Measurements from ENCODE around the gene HSF4. TPM values are rescaled to one million over a fixed set of nuclear protein-coding genes. Genes with fewer than 3 reads are reported as not detected.

HSF4 gene
- total and polyA plus RNA-seq, 3 experiments from 2014 or later: 11.6 to 13.3 TPM; not detected in 1

DNA sequence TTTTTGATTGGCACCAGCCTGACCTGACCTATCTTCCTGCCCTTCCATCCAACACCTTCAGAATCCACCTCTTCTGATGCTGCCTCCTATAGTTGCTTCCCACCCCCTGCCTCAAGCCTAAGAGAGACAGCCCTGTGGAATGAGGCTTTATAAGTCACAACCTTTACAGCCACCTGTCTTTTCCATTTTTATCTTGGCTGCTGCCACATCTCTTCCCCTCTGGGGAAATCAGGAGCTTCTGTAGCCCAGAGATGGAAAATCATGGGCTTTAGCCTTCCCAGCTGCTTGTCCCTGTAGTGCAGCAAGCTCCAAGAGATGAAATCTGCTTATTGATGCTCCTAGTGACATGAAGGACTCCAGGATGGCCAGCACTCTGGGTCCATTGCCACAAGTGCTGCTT lies 36.1 kb upstream of the HSF4 start:
- H3K4me3 ChIP-seq (ENCODE audit: low read length): no peak overlapping the region
- Mint-ChIP-seq H3K36me3 (peaks cover 8 to 79% (median 26%) of the 10 kb centered on the region in 3 donors), H3K27ac (peak overlapping the region in 1 of 8 donors; percentile 29), H3K4me1 (peaks cover 0 to 3% (median 0%) of the 10 kb centered on the region in 3 donors), H3K9me3 (no peaks in the 10 kb centered on the region), H3K4me3 (no peak overlapping the region), H3K27me3 (no peaks in the 10 kb centered on the region)
- H3K27ac ChIP-seq (ENCODE audit: low read depth, low read length): no peak overlapping the region
- POLR2A ChIA-PET: no interaction called here
- no peaks in the 10 kb centered on the region for H3K27me3 ChIP-seq (ENCODE audit: insufficient read depth, low read length, poor library complexity, severe bottlenecking)
- H3K9me3 ChIP-seq (ENCODE audit: low read length): no peaks in the 10 kb centered on the region
- no peak for DNase-seq
- CTCF ChIA-PET: interaction anchor here (1.1 to 2.7 kb wide), 4 partner anchors 9 to 27 kb away, joined by 3 to 9 read pairs (median 4); no protein-coding TSS in a partner anchor
- peaks cover 15% of the 10 kb centered on the region for H3K36me3 ChIP-seq (ENCODE audit: insufficient read depth, low read length)
- H3K4me1 ChIP-seq (ENCODE audit: insufficient read depth, low read length): no peaks in the 10 kb centered on the region

GRCh38 chr16:67128887-67129286 lies 35.7 kb upstream of the HSF4 start:
- no peaks in the 10 kb centered on the region for H3K4me1 ChIP-seq (ENCODE audit: insufficient read depth, low read length)
- H3K4me3 ChIP-seq (ENCODE audit: low read length): no peak overlapping the region
- H3K27me3 ChIP-seq (ENCODE audit: insufficient read depth, low read length, poor library complexity, severe bottlenecking): no peaks in the 10 kb centered on the region
- ChIA-PET CTCF (interaction anchor here (1.1 to 2.7 kb wide), 5 partner anchors 9 to 136 kb away, joined by 3 to 9 read pairs (median 3); no protein-coding TSS in a partner anchor), POLR2A (no interaction called here)
- H3K4me3 Mint-ChIP-seq: no peak overlapping the region
- peaks cover 4 to 77% (median 23%) of the 10 kb centered on the region in 3 donors for H3K36me3 Mint-ChIP-seq
- peak overlapping the region in 1 of 8 donors; percentile 48 for H3K27ac Mint-ChIP-seq
- peaks cover 16% of the 10 kb centered on the region for H3K36me3 ChIP-seq (ENCODE audit: insufficient read depth, low read length)
- no peak for DNase-seq
- peaks cover 0 to 1% (median 0%) of the 10 kb centered on the region in 3 donors for H3K4me1 Mint-ChIP-seq
- H3K27me3 Mint-ChIP-seq: no peaks in the 10 kb centered on the region
- H3K9me3 Mint-ChIP-seq: no peaks in the 10 kb centered on the region
- H3K9me3 ChIP-seq (ENCODE audit: low read length): no peaks in the 10 kb centered on the region
- no peak overlapping the region for H3K27ac ChIP-seq (ENCODE audit: low read depth, low read length)

- Mint-ChIP-seq H3K27ac (no peak overlapping the region), H3K36me3 (peaks cover 4 to 77% (median 22%) of the 10 kb centered on the region in 3 donors), H3K9me3 (no peaks in the 10 kb centered on the region), H3K4me1 (peaks cover 0 to 1% (median 0%) of the 10 kb centered on the region in 3 donors), H3K27me3 (no peaks in the 10 kb centered on the region), H3K4me3 (no peak overlapping the region)
- H3K27ac ChIP-seq (ENCODE audit: low read depth, low read length): no peak overlapping the region
- no peaks in the 10 kb centered on the region for H3K9me3 ChIP-seq (ENCODE audit: low read length)
- H3K4me3 ChIP-seq (ENCODE audit: low read length): no peak overlapping the region
- H3K4me1 ChIP-seq (ENCODE audit: insufficient read depth, low read length): no peaks in the 10 kb centered on the region
- no peaks in the 10 kb centered on the region for H3K27me3 ChIP-seq (ENCODE audit: insufficient read depth, low read length, poor library complexity, severe bottlenecking)
- no peak for DNase-seq
- POLR2A ChIA-PET: interaction anchor here (0.6 kb wide), 1 partner anchor 10 kb away, joined by 4 read pairs; no protein-coding TSS in a partner anchor
- peaks cover 21% of the 10 kb centered on the region for H3K36me3 ChIP-seq (ENCODE audit: insufficient read depth, low read length)
- CTCF ChIA-PET: interaction anchor here (1.1 to 2.7 kb wide), 4 partner anchors 10 to 137 kb away, joined by 3 to 9 read pairs (median 4); no protein-coding TSS in a partner anchor
Observed at GRCh38 chr16:67129422-67129821, 35.1 kb upstream of the HSF4 start.

- CTCF ChIA-PET: interaction anchor here (5.3 kb wide), 1 partner anchor 17 kb away, joined by 48 read pairs; no protein-coding TSS in a partner anchor
- Histone ChIP-seq H3K27ac (ENCODE audit: low read depth, low read length) (no peak overlapping the region), H3K36me3 (ENCODE audit: insufficient read depth, low read length) (peaks cover 39% of the 10 kb centered on the region), H3K27me3 (ENCODE audit: insufficient read depth, low read length, poor library complexity, severe bottlenecking) (no peaks in the 10 kb centered on the region), H3K9me3 (ENCODE audit: low read length) (no peaks in the 10 kb centered on the region), H3K4me3 (ENCODE audit: low read length) (no peak overlapping the region), H3K4me1 (ENCODE audit: insufficient read depth, low read length) (no peaks in the 10 kb centered on the region)
- Mint-ChIP-seq H3K27me3 (no peaks in the 10 kb centered on the region), H3K9me3 (no peaks in the 10 kb centered on the region), H3K4me1 (no peaks in the 10 kb centered on the region), H3K4me3 (no peak overlapping the region), H3K36me3 (peaks cover 3 to 84% (median 16%) of the 10 kb centered on the region in 3 donors), H3K27ac (peak overlapping the region in 1 of 8 donors; percentile 36)
- POLR2A ChIA-PET: no interaction called here
- DNase-seq: no peak
Observed at GRCh38 chr16:67137605-67138004, 26.9 kb upstream of the HSF4 start.

DNA sequence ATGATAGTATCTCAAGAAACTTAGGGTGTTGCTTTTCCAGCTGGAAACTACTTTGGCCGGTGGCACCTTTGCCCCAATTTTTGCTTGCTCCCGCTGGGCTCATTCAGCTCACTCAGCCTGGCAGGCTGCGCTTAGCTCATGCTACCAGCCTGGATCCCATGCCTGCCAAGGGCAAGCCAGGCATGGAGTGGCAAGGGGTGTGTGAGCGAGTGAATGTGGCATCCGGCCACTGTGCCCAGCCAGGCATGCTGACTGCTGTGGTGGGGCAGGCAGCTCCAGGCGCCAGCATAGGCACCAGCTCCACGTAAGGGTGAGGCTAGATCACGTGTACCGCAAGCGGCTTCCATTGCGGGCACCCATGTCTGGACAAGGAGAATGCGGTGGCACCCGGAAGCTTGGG lies 23.2 kb upstream of the HSF4 start:
- H3K4me3 Mint-ChIP-seq: no peak overlapping the region
- no peaks in the 10 kb centered on the region for H3K27me3 ChIP-seq (ENCODE audit: insufficient read depth, low read length, poor library complexity, severe bottlenecking)
- H3K9me3 Mint-ChIP-seq: no peaks in the 10 kb centered on the region
- H3K9me3 ChIP-seq (ENCODE audit: low read length): no peaks in the 10 kb centered on the region
- ChIA-PET CTCF (interaction anchor here (1.1 to 5.3 kb wide), 3 partner anchors 13 to 44 kb away, joined by 3 to 48 read pairs (median 5); no protein-coding TSS in a partner anchor), POLR2A (interaction anchor here (0.9 kb wide), 1 partner anchor 19 kb away, joined by 3 read pairs; no protein-coding TSS in a partner anchor)
- DNase-seq: no peak
- H3K36me3 Mint-ChIP-seq: peaks cover 3 to 89% (median 14%) of the 10 kb centered on the region in 3 donors
- H3K4me1 ChIP-seq (ENCODE audit: insufficient read depth, low read length): no peaks in the 10 kb centered on the region
- H3K27me3 Mint-ChIP-seq: no peaks in the 10 kb centered on the region
- H3K36me3 ChIP-seq (ENCODE audit: insufficient read depth, low read length): peaks cover 31% of the 10 kb centered on the region
- no peak overlapping the region for H3K27ac Mint-ChIP-seq
- no peak overlapping the region for H3K27ac ChIP-seq (ENCODE audit: low read depth, low read length)
- H3K4me3 ChIP-seq (ENCODE audit: low read length): no peak overlapping the region
- H3K4me1 Mint-ChIP-seq: no peaks in the 10 kb centered on the region

- Mint-ChIP-seq H3K36me3 (peaks cover 3 to 92% (median 14%) of the 10 kb centered on the region in 3 donors), H3K27me3 (no peaks in the 10 kb centered on the region), H3K9me3 (no peaks in the 10 kb centered on the region), H3K4me1 (no peaks in the 10 kb centered on the region), H3K4me3 (no peak overlapping the region), H3K27ac (no peak overlapping the region)
- ChIA-PET CTCF (interaction anchor here (5.3 kb wide), 1 partner anchor 12 kb away, joined by 48 read pairs; no protein-coding TSS in a partner anchor), POLR2A (no interaction called here)
- no peaks in the 10 kb centered on the region for H3K4me1 ChIP-seq (ENCODE audit: insufficient read depth, low read length)
- no peak overlapping the region for H3K27ac ChIP-seq (ENCODE audit: low read depth, low read length)
- H3K27me3 ChIP-seq (ENCODE audit: insufficient read depth, low read length, poor library complexity, severe bottlenecking): no peaks in the 10 kb centered on the region
- H3K36me3 ChIP-seq (ENCODE audit: insufficient read depth, low read length): peaks cover 40% of the 10 kb centered on the region
- no peaks in the 10 kb centered on the region for H3K9me3 ChIP-seq (ENCODE audit: low read length)
- no peak overlapping the region for H3K4me3 ChIP-seq (ENCODE audit: low read length)
- no peak for DNase-seq
Observed at GRCh38 chr16:67142342-67142741, 22.2 kb upstream of the HSF4 start.

- Mint-ChIP-seq H3K27me3 (peaks cover 0 to 6% of the 10 kb centered on the region in 2 donors), H3K36me3 (peaks cover 8 to 76% (median 22%) of the 10 kb centered on the region in 3 donors), H3K4me1 (peaks cover 0 to 11% (median 0%) of the 10 kb centered on the region in 3 donors), H3K27ac (peak overlapping the region in 3 of 8 donors; percentile 52 to 88 (median 68)), H3K9me3 (no peaks in the 10 kb centered on the region), H3K4me3 (no peak overlapping the region)
- Histone ChIP-seq H3K27ac (ENCODE audit: low read depth, low read length) (no peak overlapping the region), H3K27me3 (ENCODE audit: insufficient read depth, low read length, poor library complexity, severe bottlenecking) (no peaks in the 10 kb centered on the region), H3K9me3 (ENCODE audit: low read length) (no peaks in the 10 kb centered on the region), H3K36me3 (ENCODE audit: insufficient read depth, low read length) (peaks cover 33% of the 10 kb centered on the region), H3K4me1 (ENCODE audit: insufficient read depth, low read length) (no peaks in the 10 kb centered on the region), H3K4me3 (ENCODE audit: low read length) (no peak overlapping the region)
- ChIA-PET POLR2A (no interaction called here), CTCF (interaction anchor here (2.0 kb wide), 1 partner anchor 10 kb away, joined by 8 read pairs; no protein-coding TSS in a partner anchor)
- DNase-seq: no peak
Observed at GRCh38 chr16:67144943-67145342, 19.6 kb upstream of the HSF4 start.

DNA sequence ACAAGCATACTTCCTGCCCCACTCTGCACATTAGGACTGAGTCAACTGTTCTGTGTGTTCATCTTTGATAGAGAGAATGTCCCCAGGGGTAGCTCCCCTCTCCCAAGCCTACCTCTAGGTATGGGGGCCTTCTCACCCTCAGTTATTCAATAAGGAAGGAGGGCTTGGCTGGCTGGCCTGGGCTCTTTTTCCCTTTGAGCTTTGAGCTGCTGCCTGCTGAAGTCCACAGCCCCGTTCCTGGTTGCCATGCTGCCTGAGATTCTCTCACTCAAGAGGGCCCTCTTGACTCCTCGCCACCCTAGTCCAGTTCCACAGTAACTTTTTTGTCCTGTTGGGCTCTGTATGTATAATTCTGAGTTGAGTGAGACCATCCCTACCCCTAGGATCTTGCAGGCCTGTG lies 18.8 kb upstream of the HSF4 start:
- CTCF ChIA-PET: interaction anchor here (2.0 kb wide), 1 partner anchor 9 kb away, joined by 8 read pairs; no protein-coding TSS in a partner anchor
- H3K27ac ChIP-seq (ENCODE audit: low read depth, low read length): no peak overlapping the region
- H3K9me3 ChIP-seq (ENCODE audit: low read length): no peaks in the 10 kb centered on the region
- H3K27me3 ChIP-seq (ENCODE audit: insufficient read depth, low read length, poor library complexity, severe bottlenecking): no peaks in the 10 kb centered on the region
- H3K4me1 ChIP-seq (ENCODE audit: insufficient read depth, low read length): peaks cover 4% of the 10 kb centered on the region
- H3K4me3 Mint-ChIP-seq: no peak overlapping the region
- DNase-seq: no peak
- H3K27ac Mint-ChIP-seq: peak overlapping the region in 2 of 8 donors; percentile 2 to 9
- peaks cover 8 to 68% (median 22%) of the 10 kb centered on the region in 3 donors for H3K36me3 Mint-ChIP-seq
- peaks cover 0 to 11% (median 0%) of the 10 kb centered on the region in 3 donors for H3K4me1 Mint-ChIP-seq
- H3K9me3 Mint-ChIP-seq: no peaks in the 10 kb centered on the region
- POLR2A ChIA-PET: no interaction called here
- peaks cover 0 to 6% of the 10 kb centered on the region in 2 donors for H3K27me3 Mint-ChIP-seq
- peaks cover 28% of the 10 kb centered on the region for H3K36me3 ChIP-seq (ENCODE audit: insufficient read depth, low read length)
- H3K4me3 ChIP-seq (ENCODE audit: low read length): no peak overlapping the region
